ENCODE results near the gene HPX.

Gene HPX

DNA sequence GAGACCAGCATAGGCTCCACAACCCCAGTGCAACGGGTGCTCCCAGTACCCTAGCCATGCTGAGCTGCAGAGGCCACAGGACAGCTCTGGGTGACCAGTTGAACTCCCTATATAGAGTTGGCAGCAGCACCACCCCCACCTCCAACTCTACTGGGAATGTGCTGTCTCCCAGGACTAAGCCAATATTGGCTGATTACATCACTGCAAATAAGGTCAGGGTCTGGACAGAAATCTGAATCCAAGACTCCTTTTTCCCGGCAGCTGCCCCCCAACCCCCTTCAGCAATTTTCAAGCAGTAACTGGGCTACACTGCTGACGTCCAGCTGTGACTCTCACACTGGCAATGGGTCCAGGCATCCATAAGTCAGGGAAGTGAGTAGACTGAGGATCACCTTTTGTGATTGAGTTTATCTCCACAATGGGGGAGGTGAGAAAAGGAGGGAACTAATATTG lies at the start of gene HPX:
Gene HPX, minus strand, starts transcription at position 82 of the 453 bp plus-strand sequence. Its CDS starts 24 bp downstream, at position 58.
- FAIRE-seq, result no peak

GRCh38 chr11:6489306-6489705 lies 48.5 kb upstream of the HPX start:
- FAIRE-seq, result no peak

- no peak for FAIRE-seq
Measured at GRCh38 chr11:6488821-6489220, 48.0 kb upstream of the HPX start.

DNA sequence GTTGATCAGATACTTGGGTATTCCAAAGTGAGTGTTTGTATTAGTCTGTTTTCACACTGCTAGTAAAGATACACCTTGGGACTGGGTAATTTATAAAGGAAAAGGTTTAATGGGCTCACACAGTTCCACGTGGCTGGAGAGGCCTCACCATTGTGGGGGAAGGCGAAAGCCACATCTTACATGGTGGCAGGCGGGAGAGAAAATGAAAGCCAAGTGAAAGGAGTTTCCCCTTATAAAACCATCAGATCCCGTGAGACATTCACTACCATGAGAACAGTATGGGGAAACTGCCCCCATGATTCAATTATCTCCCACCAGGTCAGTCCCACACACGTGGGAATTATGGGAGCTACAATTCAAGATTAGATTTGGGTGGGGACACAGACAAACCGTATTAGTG lies 47.6 kb upstream of the HPX start:
- FAIRE-seq, result no peak

DNA sequence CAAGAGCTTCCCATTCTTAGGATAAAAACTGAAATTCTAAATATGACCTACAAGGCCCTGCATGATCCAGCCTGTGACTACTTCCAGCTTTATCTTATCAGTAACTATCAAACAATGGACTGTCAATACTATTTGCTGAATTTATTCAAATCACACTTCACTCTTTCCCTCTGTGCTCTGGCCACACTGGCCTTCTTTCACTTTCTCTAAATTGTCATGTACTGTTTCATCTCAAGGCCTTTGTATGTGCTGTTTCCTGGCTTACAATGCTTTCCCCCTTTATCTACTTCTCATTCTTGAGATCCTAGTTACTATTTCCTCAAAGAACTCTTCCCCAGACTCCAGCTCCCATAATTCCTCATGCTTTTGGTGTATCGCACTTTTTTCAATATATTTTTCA lies 46.2 kb upstream of the HPX start:
- no peak for FAIRE-seq

- no peak for FAIRE-seq
Measured at GRCh38 chr11:6486256-6486655, 45.5 kb upstream of the HPX start.

DNA sequence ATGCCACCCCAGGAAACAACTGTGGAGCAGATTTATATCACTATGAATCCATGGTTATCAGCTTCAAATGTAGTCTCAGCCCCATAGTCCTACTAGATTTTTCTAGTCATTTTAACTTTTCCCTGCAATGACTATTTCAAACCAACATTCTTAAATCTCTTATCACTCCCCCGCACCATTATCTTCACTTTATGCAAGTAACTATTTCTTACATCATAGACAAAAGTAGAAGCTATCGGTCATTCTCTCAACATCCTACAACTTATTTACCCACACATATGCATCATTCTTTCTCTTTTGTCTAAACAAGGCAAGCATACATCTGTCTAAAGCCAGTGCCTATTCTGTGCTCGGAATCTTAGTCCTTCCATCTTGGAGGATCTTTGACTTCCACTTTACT lies 44.9 kb upstream of the HPX start:
- FAIRE-seq, result no peak

GRCh38 chr11:6483015-6483414 lies 42.2 kb upstream of the HPX start:
- no peak for FAIRE-seq

- FAIRE-seq, result no peak
Measured at GRCh38 chr11:6482441-6482840, 41.7 kb upstream of the HPX start.

DNA sequence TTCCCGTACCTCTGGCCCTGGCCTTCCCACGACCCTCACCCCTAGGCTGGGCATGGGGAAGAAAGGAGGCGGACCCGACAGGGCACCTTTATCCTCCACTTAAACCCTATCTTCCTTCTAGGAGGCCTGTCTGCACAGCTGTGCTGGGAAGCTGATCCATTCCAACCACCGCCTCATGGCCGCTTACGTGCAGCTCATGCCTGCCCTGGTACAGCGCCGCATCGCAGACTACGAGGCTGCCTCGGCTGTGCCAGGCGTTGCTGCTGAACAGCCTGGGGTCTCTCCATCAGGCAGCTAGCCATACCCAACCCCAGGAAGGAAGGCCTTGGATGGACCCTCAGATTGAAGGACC lies 41.1 kb upstream of the HPX start:
- FAIRE-seq, result no peak

- no peak for FAIRE-seq
Measured at GRCh38 chr11:6481012-6481923, 40.5 kb upstream of the HPX start, which contains the start of the genes ARFIP2 and TIMM10B. Gene ARFIP2 (minus strand): TSS chr11:6481331. CDS start chr11:6480421, 910 bp downstream. Gene TIMM10B (plus strand): TSS chr11:6481501. CDS start chr11:6481517, 16 bp downstream.

- FAIRE-seq, result no peak
Measured at GRCh38 chr11:6480299-6480914, 39.6 kb upstream of the HPX start.

- no peak for FAIRE-seq
Measured at GRCh38 chr11:6476571-6476970, 35.8 kb upstream of the HPX start.

- no peak for FAIRE-seq
Measured at GRCh38 chr11:6475936-6476335, 35.1 kb upstream of the HPX start.

- no peak for FAIRE-seq
Measured at GRCh38 chr11:6474806-6475500, 34.2 kb upstream of the HPX start.

GRCh38 chr11:6474413-6474792 lies 33.6 kb upstream of the HPX start:
- no peak for FAIRE-seq

GRCh38 chr11:6473451-6474412 lies 32.9 kb upstream of the HPX start, which contains the start of gene TRIM3:
Gene TRIM3 (minus strand): TSS chr11:6473941. CDS start chr11:6465695, 8,246 bp downstream.
- FAIRE-seq, result no peak

GRCh38 chr11:6472934-6473333 lies 32.1 kb upstream of the HPX start:
- no peak for FAIRE-seq

DNA sequence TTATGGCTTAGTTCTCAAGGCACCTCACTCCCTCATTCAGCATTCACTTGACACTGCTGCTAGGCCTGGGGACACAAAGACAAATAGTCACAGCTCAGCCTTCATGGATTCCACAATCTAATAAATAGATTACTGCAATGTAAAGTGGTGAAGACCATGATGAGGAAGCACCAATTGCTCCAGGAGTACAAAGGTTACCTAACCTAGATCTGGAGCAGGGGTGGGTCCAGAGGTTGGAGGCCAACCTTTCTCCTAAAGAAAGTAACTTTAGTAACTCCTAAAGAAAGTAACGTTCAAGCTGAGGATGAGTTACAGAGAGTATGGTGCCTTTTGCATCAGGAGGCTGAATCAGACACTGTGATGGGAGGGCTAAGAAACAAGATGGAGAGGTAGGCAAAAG lies 28.8 kb upstream of the HPX start:
- no peak for FAIRE-seq

GRCh38 chr11:6468712-6469495 lies 28.1 kb upstream of the HPX start:
- no peak for FAIRE-seq

DNA sequence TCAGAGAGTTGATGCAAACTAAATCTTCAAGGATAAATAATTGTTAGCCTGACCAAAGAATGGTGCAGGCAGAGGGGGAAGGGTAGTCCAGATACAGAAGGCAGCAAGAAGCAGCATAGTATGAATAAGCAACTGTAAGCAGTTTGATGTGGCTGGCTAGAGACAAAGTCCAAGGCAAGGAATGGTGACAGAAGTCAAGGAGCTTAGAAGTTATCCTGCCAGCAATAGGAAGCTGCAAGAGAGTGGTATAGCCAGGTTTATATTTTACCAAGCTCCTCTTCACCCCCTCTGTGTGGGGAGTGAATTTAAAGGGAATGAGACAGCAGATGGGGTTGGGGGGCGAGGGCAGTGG lies 18.3 kb upstream of the HPX start:
- FAIRE-seq, result no peak

All from colon (tissue), 2 donors.